GM12873 (cell line): ENCODE results near the gene ARPC4.

Experiments used
- CTCF ChIP-seq: IDR thresholded peaks from 2 replicates; pipeline ENCODE4 v1.5.1; 2012; ENCODE audit warnings: low read depth, mild to moderate bottlenecking, moderate library complexity, low read length, control low read depth; ENCODE audit not compliant: insufficient read depth; ENCODE audit errors: missing control alignments

Gene ARPC4

GRCh38 chr3:9841015-9841414 lies 48.1 kb downstream of the ARPC4 start:
- no peak for TF ChIP-seq CTCF

GRCh38 chr3:9843715-9844438 lies 51.0 kb downstream of the ARPC4 start, which contains the start of gene RPUSD3:
Gene RPUSD3 (minus strand): TSS chr3:9844008. CDS start chr3:9843990, 18 bp downstream.
- TF ChIP-seq CTCF: no peak

GRCh38 chr3:9846231-9846630 lies 53.3 kb downstream of the ARPC4 start:
- TF ChIP-seq CTCF: no peak

- no peak for TF ChIP-seq CTCF
Measured at GRCh38 chr3:9846931-9847488, 54.1 kb downstream of the ARPC4 start.

GRCh38 chr3:9848860-9849259 lies 56.0 kb downstream of the ARPC4 start:
- TF ChIP-seq CTCF: peak; percentile 43

GRCh38 chr3:9852528-9852927 lies 59.6 kb downstream of the ARPC4 start:
- TF ChIP-seq CTCF: no peak

- no peak for TF ChIP-seq CTCF
Measured at GRCh38 chr3:9855594-9855993, 62.7 kb downstream of the ARPC4 start.
